SK-N-MC (cell line): ENCODE measurements around the gene WDR4.
"Not testable (repeated sequence)": the region's sequence is repeated elsewhere in the genome, so short reads cannot be mapped to it uniquely, and the experiment has no call there.

Experiments used
- DNase-seq: peaks from one replicate; pipeline ENCODE4 v3.0.0-alpha.2; 2011; ENCODE audit warnings: low read depth, low spot score
- H3K27ac ChIP-seq: fragments of 200-600 bp; sonication (generic); 2 replicates; pipeline ENCODE4 v1.5.1; 2016; ENCODE audit warnings: mixed run types
- H3K36me3 ChIP-seq: fragments of 200-600 bp; sonication (generic); 2 replicates; pipeline ENCODE4 v1.6.1; 2017; ENCODE audit warnings: antibody characterized with exemption, low read length, mixed read lengths; ENCODE audit not compliant: insufficient read depth
- H3K4me3 ChIP-seq: fragments of 200-600 bp; sonication (generic); 2 replicates; pipeline ENCODE4 v1.5.1; 2016
- H3K9ac ChIP-seq: fragments of 200-600 bp; sonication (generic); 2 replicates; pipeline ENCODE4 v1.8.0; 2017; ENCODE audit warnings: mixed run types, mixed read lengths; ENCODE audit not compliant: insufficient read length
- H3K9me3 ChIP-seq: fragments of 200-600 bp; sonication (generic); 2 replicates; pipeline ENCODE4 v1.6.1; 2017; ENCODE audit warnings: low read depth, mild to moderate bottlenecking, antibody characterized with exemption, low read length, moderate library complexity, mixed read lengths
- EZH2 ChIP-seq: fragments of 200-600 bp; sonication (generic); IDR thresholded peaks from one replicate; pipeline ENCODE4 v1.6.1; 2017; ENCODE audit warnings: antibody characterized with exemption
- FOXP2 ChIP-seq: optimal IDR thresholded peaks from 2 replicates; pipeline ENCODE3; 2011; ENCODE audit warnings: mild to moderate bottlenecking, moderate library complexity; ENCODE audit not compliant: insufficient read depth; ENCODE audit errors: extremely low read length, control extremely low read depth
- POLR2AphosphoS5 ChIP-seq: IDR thresholded peaks from 2 replicates; pipeline ENCODE4 v1.6.1; 2012; ENCODE audit warnings: mild to moderate bottlenecking, low read depth, low read length, borderline replicate concordance

Gene WDR4

GRCh38 chr21:42847051-42847707 is 32.2 kb downstream of the WDR4 start:
- no peak overlapping the region for H3K9ac ChIP-seq
- H3K9me3 ChIP-seq, result no peaks in the 10 kb centered on the region
- TF ChIP-seq FOXP2 (no peak), POLR2AphosphoS5 (no peak), EZH2 (no peak)
- H3K4me3 ChIP-seq, result no peak overlapping the region
- no peak overlapping the region for H3K27ac ChIP-seq
- peaks cover 80% of the 10 kb centered on the region for H3K36me3 ChIP-seq
- no peak for DNase-seq

- Histone ChIP-seq H3K36me3 (peaks cover 76% of the 10 kb centered on the region), H3K27ac (no peak overlapping the region)
Observed at GRCh38 chr21:42846221-42846620, 33.1 kb downstream of the WDR4 start.

GRCh38 chr21:42845296-42845965 is 33.9 kb downstream of the WDR4 start:
- no peaks in the 10 kb centered on the region for H3K9me3 ChIP-seq
- DNase-seq, result no peak

More at GRCh38 chr21:42846221-42846620, 33.1 kb downstream of the WDR4 start:
- H3K4me3 ChIP-seq, result no peak overlapping the region
- H3K9me3 ChIP-seq, result no peaks in the 10 kb centered on the region
- TF ChIP-seq POLR2AphosphoS5 (no peak), FOXP2 (no peak), EZH2 (no peak)
- no peak for DNase-seq
- no peak overlapping the region for H3K9ac ChIP-seq

GRCh38 chr21:42844411-42845113 is 34.8 kb downstream of the WDR4 start:
- DNase-seq, result no peak
- Histone ChIP-seq H3K4me3 (no peak overlapping the region), H3K9ac (no peak overlapping the region), H3K36me3 (peaks cover 72% of the 10 kb centered on the region), H3K9me3 (no peaks in the 10 kb centered on the region), H3K27ac (no peak overlapping the region)
- TF ChIP-seq POLR2AphosphoS5 (no peak), FOXP2 (no peak), EZH2 (no peak)

More at GRCh38 chr21:42845296-42845965, 33.9 kb downstream of the WDR4 start:
- Histone ChIP-seq H3K36me3 (peaks cover 76% of the 10 kb centered on the region), H3K4me3 (no peak overlapping the region), H3K9ac (no peak overlapping the region), H3K27ac (no peak overlapping the region)
- TF ChIP-seq EZH2 (no peak), POLR2AphosphoS5 (no peak), FOXP2 (no peak)

GRCh38 chr21:42843056-42843455 is 36.3 kb downstream of the WDR4 start:
- Histone ChIP-seq H3K9me3 (no peaks in the 10 kb centered on the region), H3K9ac (no peak overlapping the region), H3K4me3 (no peak overlapping the region), H3K36me3 (peaks cover 64% of the 10 kb centered on the region), H3K27ac (no peak overlapping the region)
- no peak for DNase-seq
- no peak for TF ChIP-seq EZH2
- TF ChIP-seq POLR2AphosphoS5, result no peak
- TF ChIP-seq FOXP2, result no peak

GRCh38 chr21:42841916-42842655 is 37.3 kb downstream of the WDR4 start:
- not testable (repeated sequence) for H3K9ac ChIP-seq
- peaks cover 57% of the 10 kb centered on the region for H3K36me3 ChIP-seq

GRCh38 chr21:42841156-42841915 is 38.0 kb downstream of the WDR4 start:
- Histone ChIP-seq H3K27ac (no peak overlapping the region), H3K9ac (no peak overlapping the region), H3K4me3 (no peak overlapping the region), H3K36me3 (peaks cover 55% of the 10 kb centered on the region), H3K9me3 (no peaks in the 10 kb centered on the region)
- TF ChIP-seq POLR2AphosphoS5, result no peak
- TF ChIP-seq FOXP2, result no peak
- TF ChIP-seq EZH2, result no peak
- DNase-seq, result no peak

More at GRCh38 chr21:42841916-42842655, 37.3 kb downstream of the WDR4 start:
- DNase-seq, H3K4me3 ChIP-seq, H3K27ac ChIP-seq, H3K9me3 ChIP-seq: not testable (repeated sequence)
